Glomerular visceral epithelial cell (primary cell): Measurements from ENCODE around the gene CFAP210.
"Not testable (repeated sequence)": the region's sequence is repeated elsewhere in the genome, so short reads cannot be mapped to it uniquely, and the experiment has no call there.

ENCODE experiments used
- DNase-seq: peaks from one replicate; pipeline ENCODE4 v3.0.0-alpha.2; 2016; ENCODE audit errors: extremely low spot score

CFAP210 gene

GRCh38 chr2:169713331-169713730 lies 19.1 kb upstream of the CFAP210 start:
- no peak for DNase-seq

GRCh38 chr2:169712791-169713227 lies 18.6 kb upstream of the CFAP210 start:
- DNase-seq: no peak

GRCh38 chr2:169711751-169712509 lies 17.7 kb upstream of the CFAP210 start:
- no peak for DNase-seq

DNA sequence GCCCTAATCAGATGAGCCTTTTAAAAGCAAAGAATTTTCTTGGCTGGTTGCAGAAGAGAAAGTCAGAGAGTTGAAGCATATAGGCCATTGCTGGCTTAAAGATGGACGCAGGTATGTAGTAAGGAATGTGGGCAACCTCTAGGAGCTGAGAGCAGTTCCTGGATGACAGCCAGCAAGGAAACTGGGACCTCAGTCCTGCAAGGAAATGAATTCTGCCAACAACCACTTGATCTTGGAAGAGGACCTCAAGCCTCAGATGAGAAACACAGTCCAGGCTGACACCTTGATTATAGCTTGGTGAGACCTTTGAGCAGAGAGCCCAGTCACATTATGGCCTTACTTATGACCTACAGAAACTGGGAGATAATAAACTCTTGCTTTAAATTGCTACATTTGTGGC lies 15.8 kb upstream of the CFAP210 start:
- DNase-seq: no peak

- no peak for DNase-seq
Measured at GRCh38 chr2:169709331-169709730, 15.1 kb upstream of the CFAP210 start.

GRCh38 chr2:169707626-169708025 lies 13.4 kb upstream of the CFAP210 start:
- no peak for DNase-seq

DNA sequence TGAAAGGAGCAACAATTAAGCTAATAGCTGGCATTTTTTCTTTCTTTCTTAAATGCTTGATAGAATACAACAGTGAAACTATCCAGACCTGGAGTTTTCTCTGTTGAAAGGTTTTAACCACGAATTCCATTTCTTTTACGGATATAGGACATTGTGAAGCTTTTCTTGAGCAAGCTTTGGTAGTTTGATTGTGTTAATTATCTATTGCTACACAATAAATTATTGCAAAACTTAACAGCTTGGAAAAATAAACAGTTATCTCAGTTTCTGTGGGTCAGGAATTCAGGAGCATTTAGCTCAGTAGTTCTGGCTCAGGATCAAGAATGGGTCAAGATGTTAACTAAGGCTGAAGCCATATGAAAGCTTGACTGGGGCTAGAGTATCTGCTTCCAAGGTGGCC lies 11.7 kb upstream of the CFAP210 start:
- DNase-seq: no peak

DNA sequence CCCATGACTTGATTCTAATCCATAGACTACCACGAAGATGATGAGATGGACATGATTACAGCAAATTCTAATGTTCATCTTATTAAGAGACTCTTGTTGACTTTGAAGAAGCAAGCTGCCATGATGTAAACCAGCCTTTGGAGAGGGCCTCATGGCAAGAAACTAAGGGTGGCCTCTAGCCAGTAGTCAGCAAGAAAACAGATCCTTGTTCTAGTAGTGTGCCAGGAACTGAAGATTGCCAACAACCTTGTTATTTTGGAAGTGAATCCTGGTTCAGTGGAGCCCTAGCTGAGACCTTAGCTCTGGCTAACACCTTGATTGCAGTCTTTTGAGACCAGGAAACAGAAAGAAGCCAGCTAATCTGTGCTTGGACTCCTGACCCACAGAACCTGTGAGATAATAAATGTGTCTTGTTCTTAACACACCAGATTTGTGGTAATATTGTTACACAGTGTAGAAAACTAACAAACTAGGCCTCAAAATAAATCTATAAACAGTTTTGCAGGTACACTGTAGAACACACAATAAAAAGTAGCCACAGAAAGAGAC lies 10.0 kb upstream of the CFAP210 start:
- DNase-seq: no peak

DNA sequence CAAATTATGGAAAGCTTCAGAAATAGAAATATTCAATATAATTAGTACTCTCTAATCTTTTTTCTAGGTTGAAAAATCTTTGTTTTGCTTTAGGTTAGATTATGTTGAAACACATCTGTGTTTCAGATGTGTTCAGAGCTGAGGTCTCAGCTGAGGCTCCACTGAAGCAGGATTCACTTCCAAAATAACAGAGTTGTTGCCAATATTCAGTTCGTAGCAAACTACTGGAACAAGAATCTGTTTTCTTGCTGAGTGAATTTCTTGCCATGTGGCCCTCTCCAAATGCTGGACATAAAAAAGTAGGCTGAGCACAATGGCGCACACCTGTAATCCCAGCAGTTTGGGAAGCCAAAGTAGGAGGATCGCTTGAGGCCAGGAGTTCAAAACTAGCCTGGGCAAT lies 8.8 kb upstream of the CFAP210 start:
- no peak for DNase-seq

- not testable (repeated sequence) for DNase-seq
Measured at GRCh38 chr2:169699173-169699572, 5.0 kb upstream of the CFAP210 start.

- DNase-seq: no peak
Measured at GRCh38 chr2:169696381-169696780, 2.2 kb upstream of the CFAP210 start.

DNA sequence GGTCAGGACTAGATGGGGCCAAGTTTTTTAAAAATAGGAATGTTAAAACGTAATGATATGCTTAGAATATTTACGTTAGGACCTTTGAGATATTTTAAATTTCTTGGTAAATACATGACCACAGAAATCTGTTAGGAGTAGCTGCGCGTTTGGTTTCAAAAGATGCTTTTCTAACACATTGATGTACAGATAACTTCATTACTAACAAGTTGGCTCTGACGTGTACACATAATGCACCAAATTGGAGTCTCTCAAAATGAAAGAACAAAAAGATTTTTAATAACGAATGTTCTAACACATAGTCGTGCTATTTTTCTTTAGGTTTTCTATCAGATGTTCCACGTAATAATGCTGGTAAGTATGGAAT lies 672 bp upstream of the CFAP210 start:
- no peak for DNase-seq

DNA sequence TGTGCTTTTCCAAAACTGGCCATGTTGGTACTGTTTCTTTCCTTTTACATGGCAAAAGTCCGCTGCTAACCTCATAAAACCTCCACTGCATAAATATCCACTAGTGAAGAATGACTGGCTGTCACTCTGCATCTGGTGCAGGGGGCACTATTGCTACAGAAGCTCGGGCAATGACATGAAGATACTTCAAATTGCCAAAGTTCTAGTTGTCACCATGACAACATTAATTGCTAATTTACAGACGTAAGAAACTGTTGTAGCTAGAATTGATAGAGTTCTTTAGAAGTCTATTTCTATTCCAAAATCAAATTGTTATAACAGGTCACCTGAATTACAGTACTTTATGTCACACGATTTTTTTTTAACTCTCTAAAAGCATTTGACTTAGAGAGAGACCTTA lies 845 bp downstream of the CFAP210 start:
- DNase-seq: no peak

- DNase-seq: no peak
Measured at GRCh38 chr2:169692718-169693117, 1.5 kb downstream of the CFAP210 start.

DNA sequence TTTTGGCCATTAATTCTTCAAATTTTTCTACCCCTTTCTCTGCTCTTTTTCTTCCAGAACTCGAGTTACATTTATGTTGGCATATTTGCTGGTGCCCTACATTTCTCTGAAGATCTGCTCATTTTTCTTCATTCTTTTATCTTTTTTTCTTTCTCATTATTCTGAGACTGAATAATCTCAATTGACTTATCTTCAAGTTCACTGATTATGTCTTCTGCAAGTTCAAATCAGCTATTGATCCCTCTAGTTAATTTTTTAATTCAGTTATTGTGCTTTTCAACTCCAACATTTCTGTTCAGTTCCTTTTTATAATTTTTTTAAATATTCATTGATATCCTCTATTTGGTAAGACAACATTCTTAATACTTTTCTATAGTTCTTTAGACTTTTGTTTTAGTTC lies 3.2 kb downstream of the CFAP210 start:
- DNase-seq: no peak

GRCh38 chr2:169687943-169688342 lies 6.3 kb downstream of the CFAP210 start:
- DNase-seq: not testable (repeated sequence)

DNA sequence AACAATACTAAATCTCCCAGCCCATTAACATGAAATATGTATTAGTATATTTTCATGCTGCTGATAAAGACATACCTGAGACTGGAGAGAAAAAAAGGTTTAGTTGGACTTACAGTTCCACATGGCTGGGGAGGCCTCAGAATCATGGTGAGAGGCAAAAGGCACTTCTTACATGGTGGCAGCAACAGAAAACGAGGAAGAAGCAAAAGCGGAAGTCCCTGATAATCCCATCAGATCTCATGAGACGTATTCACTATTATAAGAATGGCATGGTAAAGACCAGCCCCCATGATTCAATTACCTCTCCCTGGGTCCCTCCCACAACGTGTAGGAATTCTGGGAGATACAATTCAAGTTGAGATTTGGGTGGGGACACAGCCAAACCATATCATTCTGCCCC lies 7.4 kb downstream of the CFAP210 start:
- DNase-seq: not testable (repeated sequence)

DNA sequence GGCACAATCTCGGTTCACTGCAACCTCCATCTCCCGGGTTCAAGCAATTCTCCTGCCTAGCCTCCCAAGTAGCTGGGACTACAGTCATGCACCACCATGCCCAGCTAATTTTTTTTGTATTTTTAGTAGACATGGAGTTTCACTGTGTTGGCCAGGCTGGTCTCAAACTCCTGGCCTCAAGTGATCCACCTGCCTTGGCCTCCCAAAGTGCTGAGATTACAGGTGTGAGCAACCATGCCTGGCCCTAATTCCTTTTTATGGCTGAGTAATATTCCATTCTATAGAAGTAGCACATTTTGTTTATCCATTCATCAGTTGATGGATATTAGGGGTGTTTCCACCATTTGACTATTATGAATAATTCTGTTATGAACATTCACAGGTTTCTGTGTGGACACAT lies 9.5 kb downstream of the CFAP210 start:
- DNase-seq: not testable (repeated sequence)

- DNase-seq: no peak
Measured at GRCh38 chr2:169684135-169684565, 10.1 kb downstream of the CFAP210 start.

- no peak for DNase-seq
Measured at GRCh38 chr2:169683425-169684134, 10.6 kb downstream of the CFAP210 start.

GRCh38 chr2:169683054-169683424 lies 11.2 kb downstream of the CFAP210 start:
- DNase-seq: no peak

GRCh38 chr2:169676850-169677249 lies 17.4 kb downstream of the CFAP210 start:
- DNase-seq: no peak

DNA sequence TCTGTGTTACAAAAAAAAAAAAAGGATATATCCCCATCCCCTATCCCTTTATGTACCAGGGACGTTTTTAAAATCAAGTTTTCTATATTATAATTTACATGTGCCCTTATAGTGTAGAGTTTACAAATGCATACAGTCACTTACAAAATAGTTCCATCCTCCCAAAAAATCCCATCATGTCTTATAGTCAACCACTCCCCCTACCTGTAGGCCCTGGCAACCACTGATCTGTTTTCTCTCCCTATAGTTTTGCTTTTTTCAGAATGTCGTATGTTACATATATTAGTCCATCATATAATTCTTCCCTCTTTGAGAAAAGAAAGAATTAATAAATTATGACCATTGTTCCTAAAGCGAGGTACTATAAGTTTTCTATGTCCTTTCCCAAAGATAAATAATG lies 17.8 kb downstream of the CFAP210 start:
- DNase-seq: no peak
